Neuron (in vitro differentiated cells): ENCODE data around the gene MYLK2.

Source experiments
- H2AFZ ChIP-seq: one replicate; pipeline ENCODE4 v1.6.1; 2013; ENCODE audit warnings: low read depth, mild to moderate bottlenecking, inconsistent platforms, low read length, moderate library complexity
- H3K27me3 ChIP-seq: one replicate; pipeline ENCODE4 v1.6.1; 2013; ENCODE audit warnings: low read length; ENCODE audit not compliant: insufficient read depth
- H3K36me3 ChIP-seq: one replicate; pipeline ENCODE4 v1.6.1; 2013; ENCODE audit warnings: low read length; ENCODE audit not compliant: insufficient read depth
- H3K4me1 ChIP-seq: one replicate; pipeline ENCODE4 v1.6.1; 2013; ENCODE audit warnings: low read length; ENCODE audit not compliant: insufficient read depth
- H3K4me3 ChIP-seq: 2 replicates; pipeline ENCODE4 v1.5.1; 2013; ENCODE audit warnings: mild to moderate bottlenecking, low read length, moderate library complexity
- H3K9me3 ChIP-seq: one replicate; pipeline ENCODE4 v1.6.1; 2013; ENCODE audit warnings: low read length

MYLK2 gene

DNA sequence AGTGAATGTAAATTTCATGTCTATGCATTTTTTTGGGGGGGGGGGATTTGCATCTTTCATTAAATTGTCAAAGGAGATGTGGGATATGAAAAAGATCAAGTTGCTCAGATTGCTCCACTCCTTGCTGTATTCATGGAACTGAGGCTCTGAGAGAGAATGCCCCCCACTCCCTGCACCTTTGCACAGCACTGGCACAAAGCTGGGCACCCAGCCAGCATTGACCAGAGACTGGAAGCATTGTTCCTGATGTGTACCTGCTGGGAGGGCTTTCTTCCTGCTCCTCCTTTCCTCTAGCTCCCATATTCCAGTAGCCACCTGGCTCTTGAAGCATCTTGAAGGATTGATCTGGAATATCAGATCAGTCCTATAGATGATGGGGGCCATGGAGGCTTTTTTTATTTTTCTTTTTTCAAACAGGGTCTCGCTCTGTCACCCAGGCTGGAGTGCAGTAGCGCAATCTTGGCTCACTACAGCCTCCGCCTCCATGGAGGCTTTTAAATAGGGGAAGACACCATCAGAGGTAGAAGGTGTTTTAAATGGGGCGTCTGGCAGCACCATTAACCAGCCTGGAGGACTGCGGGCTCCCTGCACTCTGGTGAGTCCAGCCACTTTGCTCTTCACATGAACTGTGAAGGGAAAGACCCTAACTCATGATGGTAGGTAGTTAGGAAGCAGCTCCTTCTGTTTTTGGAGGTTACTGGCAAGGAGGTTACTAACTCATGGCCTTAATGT, 40.3 kb downstream of the MYLK2 start:
- Histone ChIP-seq H2AFZ (no peak overlapping the region), H3K4me1 (peaks cover 15% of the 10 kb centered on the region), H3K27me3 (peaks cover 8% of the 10 kb centered on the region), H3K36me3 (peaks cover 5% of the 10 kb centered on the region), H3K9me3 (no peaks in the 10 kb centered on the region), H3K4me3 (no peak overlapping the region)

DNA sequence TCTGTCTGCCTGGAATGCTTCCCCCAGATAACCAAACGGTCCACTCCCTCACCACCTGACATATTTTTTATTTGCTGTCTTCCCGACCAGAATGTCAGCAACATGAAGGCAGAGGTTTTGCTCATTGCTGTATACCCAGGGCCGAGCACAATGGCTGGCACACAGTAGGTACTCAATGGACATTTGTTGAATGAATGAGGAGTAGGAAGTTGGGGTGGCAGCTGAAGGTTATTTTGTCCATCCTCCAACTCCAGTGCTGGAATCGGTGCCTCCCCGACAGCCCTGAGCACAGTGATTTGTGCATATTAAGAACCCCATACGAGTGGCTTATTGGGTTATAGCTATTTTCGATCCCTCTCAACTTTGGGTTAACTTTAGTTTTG, 40.8 kb downstream of the MYLK2 start:
- Histone ChIP-seq H3K36me3 (peaks cover 5% of the 10 kb centered on the region), H3K4me1 (peaks cover 15% of the 10 kb centered on the region), H3K27me3 (peaks cover 5% of the 10 kb centered on the region), H3K4me3 (no peak overlapping the region), H2AFZ (no peak overlapping the region), H3K9me3 (no peaks in the 10 kb centered on the region)

DNA sequence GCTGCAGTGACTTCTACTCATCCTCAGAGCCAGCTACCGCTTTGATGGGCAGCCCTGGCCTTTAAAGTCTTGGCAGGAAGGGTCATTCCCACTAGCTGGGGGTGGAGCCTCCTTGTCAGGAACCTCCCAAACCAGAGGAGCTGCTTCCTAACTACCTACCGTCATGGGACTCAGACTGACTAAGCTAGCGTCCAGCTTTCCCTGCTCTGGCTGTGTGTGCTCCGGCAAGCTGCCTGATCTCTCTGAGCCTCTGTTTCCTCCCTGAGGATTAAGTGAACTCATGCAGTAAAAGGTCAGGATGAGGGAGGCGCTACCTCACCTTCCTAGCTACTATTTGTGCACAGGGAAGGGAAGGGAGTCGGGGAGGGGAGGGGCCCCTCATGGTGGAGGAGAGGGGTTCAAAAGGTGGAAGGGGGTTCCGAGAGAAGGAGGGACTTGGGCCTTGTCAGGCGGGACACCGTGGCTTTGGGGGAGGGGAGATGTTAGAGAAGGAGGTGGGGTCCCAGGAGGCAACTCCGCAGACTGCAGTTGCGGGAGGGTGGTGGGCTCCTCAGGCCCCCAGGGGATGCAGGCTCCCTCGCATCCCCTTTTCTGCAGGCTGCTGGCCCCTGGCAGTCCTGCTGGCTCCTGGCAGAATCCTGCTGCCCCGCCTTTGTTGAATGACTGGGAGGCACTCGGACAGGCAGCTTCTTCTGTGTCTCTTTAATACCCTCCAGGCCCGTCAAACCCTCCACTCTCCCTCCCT, 41.4 kb downstream of the MYLK2 start:
- peak overlapping the region; percentile 40 for H3K4me3 ChIP-seq
- H3K36me3 ChIP-seq = peaks cover 6% of the 10 kb centered on the region
- H2AFZ ChIP-seq = peak overlapping the region; percentile 60
- H3K4me1 ChIP-seq = peaks cover 18% of the 10 kb centered on the region
- H3K27me3 ChIP-seq = peaks cover 3% of the 10 kb centered on the region
- H3K9me3 ChIP-seq = no peaks in the 10 kb centered on the region

DNA sequence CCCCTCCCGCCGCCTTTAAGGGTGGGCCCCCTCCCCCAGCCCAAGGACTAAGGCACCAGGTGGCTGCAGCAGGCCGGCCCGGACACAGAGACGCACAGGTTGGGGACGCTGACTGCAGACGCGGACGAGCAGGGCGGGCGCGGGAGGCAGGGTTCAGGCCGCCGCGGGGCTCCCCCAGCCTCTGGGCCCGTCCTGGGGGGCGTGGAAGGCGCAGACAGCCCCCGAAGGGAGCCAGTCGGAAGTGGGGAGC, 41.9 kb downstream of the MYLK2 start:
- Histone ChIP-seq H3K36me3 (peaks cover 8% of the 10 kb centered on the region), H3K4me1 (peaks cover 23% of the 10 kb centered on the region), H3K4me3 (peak overlapping the region; percentile 40), H3K9me3 (no peaks in the 10 kb centered on the region), H3K27me3 (peaks cover under 1% of the 10 kb centered on the region), H2AFZ (peak overlapping the region; percentile 60)

- peaks cover 26% of the 10 kb centered on the region for H3K4me1 ChIP-seq
- peak overlapping the region; percentile 40 for H3K4me3 ChIP-seq
- H3K27me3 ChIP-seq = no peaks in the 10 kb centered on the region
- H3K9me3 ChIP-seq = no peaks in the 10 kb centered on the region
- H2AFZ ChIP-seq = peak overlapping the region; percentile 60
- H3K36me3 ChIP-seq = peaks cover 12% of the 10 kb centered on the region
Measured at GRCh38 chr20:31861385-31862156, 42.4 kb downstream of the MYLK2 start.

- peaks cover 13% of the 10 kb centered on the region for H3K36me3 ChIP-seq
- H3K27me3 ChIP-seq = no peaks in the 10 kb centered on the region
- no peaks in the 10 kb centered on the region for H3K9me3 ChIP-seq
- no peak overlapping the region for H2AFZ ChIP-seq
- no peak overlapping the region for H3K4me3 ChIP-seq
- peaks cover 26% of the 10 kb centered on the region for H3K4me1 ChIP-seq
Measured at GRCh38 chr20:31862157-31862470, 43.0 kb downstream of the MYLK2 start.

- H3K27me3 ChIP-seq = no peaks in the 10 kb centered on the region
- peaks cover 26% of the 10 kb centered on the region for H3K4me1 ChIP-seq
- no peak overlapping the region for H2AFZ ChIP-seq
- H3K36me3 ChIP-seq = peaks cover 13% of the 10 kb centered on the region
- no peaks in the 10 kb centered on the region for H3K9me3 ChIP-seq
- H3K4me3 ChIP-seq = no peak overlapping the region
Measured at GRCh38 chr20:31862506-31862905, 43.4 kb downstream of the MYLK2 start.

DNA sequence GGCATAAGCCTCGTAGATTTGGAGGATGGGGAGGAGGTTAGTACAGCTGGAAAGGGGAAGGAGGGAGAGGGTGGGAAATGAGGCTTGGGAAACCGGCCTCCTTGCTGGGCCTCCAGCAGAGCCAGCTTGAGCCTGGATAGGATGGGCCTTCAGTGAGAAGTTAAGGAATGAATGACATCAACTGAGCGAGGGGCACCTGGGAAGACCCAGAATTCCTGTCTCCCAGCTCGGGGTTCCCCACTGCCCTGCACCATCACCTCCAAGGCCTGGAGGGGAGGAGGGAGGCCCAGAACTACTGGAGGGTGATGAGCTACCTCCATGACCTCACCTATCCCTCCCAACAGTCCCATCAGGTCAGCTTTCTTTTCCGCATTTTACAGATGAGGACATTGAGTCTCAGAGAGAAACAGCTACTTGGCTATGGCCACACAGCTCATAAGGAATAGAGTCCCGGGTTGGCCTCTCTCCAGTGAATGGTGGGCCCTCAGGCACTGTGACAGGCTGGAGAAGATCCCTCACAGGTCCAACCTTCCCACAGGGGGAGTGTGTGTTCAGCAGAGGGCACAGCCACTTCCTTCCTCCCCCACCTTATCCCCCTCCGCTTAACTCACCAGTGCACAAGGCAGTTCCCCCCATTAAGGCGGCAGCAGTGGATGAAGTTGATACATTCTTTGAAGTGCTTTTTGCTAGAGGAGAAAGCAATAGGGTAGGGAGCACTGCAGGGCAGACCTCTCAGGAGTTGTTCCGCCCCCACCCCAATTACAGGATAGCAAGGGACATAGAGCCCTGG, 44.3 kb downstream of the MYLK2 start:
- no peak overlapping the region for H2AFZ ChIP-seq
- H3K27me3 ChIP-seq = no peaks in the 10 kb centered on the region
- H3K4me1 ChIP-seq = peaks cover 26% of the 10 kb centered on the region
- H3K4me3 ChIP-seq = no peak overlapping the region
- no peaks in the 10 kb centered on the region for H3K9me3 ChIP-seq
- H3K36me3 ChIP-seq = peaks cover 13% of the 10 kb centered on the region

DNA sequence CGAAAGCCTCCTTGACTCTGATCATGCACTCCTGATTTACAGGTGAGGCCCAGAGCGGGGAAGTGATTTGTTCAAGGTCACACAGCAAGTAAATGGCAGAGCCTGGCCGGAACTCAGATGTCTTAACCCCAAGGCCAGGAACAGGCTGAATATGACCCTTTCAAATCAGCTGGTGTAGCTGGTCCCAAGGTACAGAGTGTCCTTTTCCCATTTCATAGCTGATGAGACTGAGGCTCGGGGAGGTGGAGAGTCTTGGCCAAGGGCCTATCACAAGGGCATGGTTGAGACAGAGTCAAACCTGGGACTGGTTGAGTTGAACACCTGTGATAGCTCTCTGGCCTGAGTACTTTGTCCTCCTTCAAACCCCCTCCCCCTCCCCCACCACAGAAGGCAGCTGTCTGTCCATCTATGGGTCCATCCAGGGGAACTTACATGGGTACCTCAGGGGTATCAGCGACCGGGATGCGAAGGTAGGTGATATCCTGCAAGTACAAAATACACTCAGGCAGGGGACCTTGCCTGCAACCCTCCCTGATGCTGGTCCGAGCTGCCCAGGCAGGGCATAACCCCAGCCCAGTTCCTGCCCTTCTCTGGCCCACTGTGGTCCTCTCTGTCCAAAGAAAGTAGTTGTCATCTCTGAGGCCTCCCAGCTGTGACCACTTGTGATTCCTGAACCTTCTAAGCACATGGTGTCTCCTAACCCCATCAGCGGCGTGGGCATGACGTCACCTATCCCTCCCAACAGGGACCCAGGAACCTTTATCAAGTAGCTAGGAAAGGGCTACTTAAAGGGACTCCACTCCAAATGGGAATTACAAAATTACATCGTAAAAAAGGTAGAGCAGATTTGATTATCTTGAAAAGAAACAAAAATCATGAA, 45.6 kb downstream of the MYLK2 start:
- no peaks in the 10 kb centered on the region for H3K27me3 ChIP-seq

GRCh38 chr20:31866221-31866620, 47.1 kb downstream of the MYLK2 start:
- Histone ChIP-seq H3K27me3 (no peaks in the 10 kb centered on the region), H3K4me1 (peaks cover 32% of the 10 kb centered on the region), H3K9me3 (no peaks in the 10 kb centered on the region), H2AFZ (no peak overlapping the region), H3K4me3 (no peak overlapping the region), H3K36me3 (peaks cover 13% of the 10 kb centered on the region)

More for the DNA sequence above, 45.6 kb downstream of the MYLK2 start:
- H2AFZ ChIP-seq = no peak overlapping the region
- H3K9me3 ChIP-seq = no peaks in the 10 kb centered on the region
- peaks cover 37% of the 10 kb centered on the region for H3K4me1 ChIP-seq
- peaks cover 13% of the 10 kb centered on the region for H3K36me3 ChIP-seq
- H3K4me3 ChIP-seq = no peak overlapping the region

DNA sequence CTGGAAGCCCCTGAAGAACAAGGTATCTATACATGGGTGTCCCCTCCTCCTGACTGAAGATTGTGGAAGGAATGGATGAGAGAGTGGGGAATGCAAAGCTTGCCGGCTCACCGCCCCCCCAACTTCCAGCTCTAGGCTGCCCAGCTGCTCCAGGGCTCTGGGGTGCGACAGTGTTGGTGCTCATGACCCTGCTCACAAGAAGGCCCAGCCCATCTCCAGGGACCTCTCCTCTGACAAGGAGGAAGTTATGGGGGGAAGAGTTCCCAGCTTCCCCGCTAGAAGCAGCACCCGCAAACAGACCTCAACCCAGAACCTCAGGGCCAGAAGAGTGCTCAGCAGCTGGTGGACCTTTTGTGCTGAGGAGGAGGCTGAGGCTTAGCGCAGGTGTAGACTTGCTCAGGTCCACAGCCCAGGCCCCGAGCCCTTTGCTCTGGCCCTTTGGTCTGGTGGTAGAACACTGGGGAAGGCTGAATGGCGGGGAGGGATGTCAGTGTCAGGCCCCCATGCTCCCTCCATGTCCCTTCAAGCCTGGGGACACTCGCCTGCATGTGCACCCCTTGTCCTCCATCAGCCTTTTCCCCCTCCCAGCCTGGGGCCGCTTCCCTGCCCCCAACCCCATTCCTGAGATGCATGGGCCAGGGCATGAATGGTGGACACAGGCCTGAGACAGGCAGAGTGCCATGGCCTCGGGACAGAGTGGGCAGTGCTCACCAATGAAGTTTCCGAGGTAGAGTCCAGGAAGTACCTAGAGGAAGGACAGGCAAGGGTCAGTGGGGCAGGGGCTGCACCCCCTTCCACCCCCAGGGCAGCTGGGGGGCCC, 49.9 kb downstream of the MYLK2 start:
- Histone ChIP-seq H3K36me3 (peaks cover 9% of the 10 kb centered on the region), H2AFZ (no peak overlapping the region), H3K27me3 (no peaks in the 10 kb centered on the region), H3K4me3 (peak overlapping the region; percentile 74), H3K9me3 (no peaks in the 10 kb centered on the region), H3K4me1 (peaks cover 30% of the 10 kb centered on the region)

DNA sequence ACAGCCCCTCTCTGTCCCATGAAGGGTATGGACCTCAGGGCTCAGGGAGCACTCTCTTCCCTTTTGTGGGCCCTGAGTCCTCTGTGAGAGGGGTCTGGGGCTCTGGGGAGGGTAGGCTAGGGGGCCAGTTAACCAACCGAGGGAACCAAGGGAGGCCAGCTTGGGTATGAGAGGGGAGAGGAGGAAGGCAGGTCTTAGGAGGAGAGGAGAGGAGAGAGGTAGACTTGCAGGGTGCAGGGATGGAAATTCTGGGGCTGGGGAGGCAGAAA, 50.5 kb downstream of the MYLK2 start:
- H3K4me3 ChIP-seq = peak overlapping the region; percentile 74
- peaks cover 8% of the 10 kb centered on the region for H3K36me3 ChIP-seq
- H3K27me3 ChIP-seq = no peaks in the 10 kb centered on the region
- peaks cover 30% of the 10 kb centered on the region for H3K4me1 ChIP-seq
- peak overlapping the region; percentile 29 for H2AFZ ChIP-seq
- H3K9me3 ChIP-seq = no peaks in the 10 kb centered on the region
